Mesenchymal stem cell (in vitro differentiated cells and primary cell): ENCODE results near the gene HAUS8. TPM values are rescaled to one million over a fixed set of nuclear protein-coding genes. Genes with fewer than 3 reads are reported as not detected.

Experiments
- DNase-seq: peaks from one replicate; pipeline ENCODE4 v3.0.0-alpha.2; 2013
- H2AFZ ChIP-seq: one replicate; pipeline ENCODE4 v1.6.1; 2013; ENCODE audit warnings: low read depth, mild to moderate bottlenecking, control low read depth, inconsistent platforms, low read length, moderate library complexity
- H2AK5ac ChIP-seq: 2 replicates; pipeline ENCODE4 v1.6.1; 2013; ENCODE audit warnings: low read length, moderate library complexity, mild to moderate bottlenecking, inconsistent platforms; ENCODE audit not compliant: severe bottlenecking
- H2BK120ac ChIP-seq: one replicate; pipeline ENCODE4 v1.6.1; 2013; ENCODE audit warnings: low read depth, mild to moderate bottlenecking, inconsistent platforms, low read length, moderate library complexity
- H2BK12ac ChIP-seq, 2 experiments: one replicate each; pipeline ENCODE4 v1.6.1; 2013; ENCODE audit warnings: inconsistent platforms in 2 of 2, low read length in 2 of 2, mild to moderate bottlenecking in 2 of 2, moderate library complexity in 2 of 2, control low read depth in 1 of 2
- H2BK15ac ChIP-seq: one replicate; pipeline ENCODE4 v1.6.1; 2013; ENCODE audit warnings: mild to moderate bottlenecking, low read depth, inconsistent platforms; ENCODE audit not compliant: poor library complexity, severe bottlenecking
- H2BK5ac ChIP-seq: 2 replicates; pipeline ENCODE4 v1.6.1; 2013; ENCODE audit warnings: low read depth, mild to moderate bottlenecking, low read length, control low read depth, inconsistent platforms; ENCODE audit not compliant: poor library complexity, severe bottlenecking
- H3K14ac ChIP-seq, 2 experiments: one replicate each; pipeline ENCODE4 v1.6.1; 2013; ENCODE audit warnings: inconsistent platforms in 2 of 2, low read length in 2 of 2, control low read depth in 1 of 2, mild to moderate bottlenecking in 1 of 2, moderate library complexity in 1 of 2
- H3K18ac ChIP-seq, 2 experiments: one replicate each; pipeline ENCODE4 v1.6.1; 2013; ENCODE audit warnings: inconsistent platforms in 2 of 2, low read length in 2 of 2, control low read depth in 1 of 2, low read depth in 1 of 2, mild to moderate bottlenecking in 1 of 2
- H3K23ac ChIP-seq, 2 experiments: one replicate each; pipeline ENCODE4 v1.6.1; 2013; ENCODE audit warnings: inconsistent platforms in 2 of 2, low read length in 2 of 2, mild to moderate bottlenecking in 2 of 2, moderate library complexity in 2 of 2, control low read depth in 1 of 2
- H3K27ac ChIP-seq: 2 replicates; pipeline ENCODE4 v1.5.1; 2013; ENCODE audit warnings: mild to moderate bottlenecking, moderate library complexity, low read length, control low read depth, inconsistent platforms; ENCODE audit not compliant: poor library complexity, severe bottlenecking
- H3K27me3 ChIP-seq, 2 experiments: 2 replicates each; pipeline versions ENCODE4 v1.6.1 to v1.7.0; 2013; ENCODE audit warnings: low read length in 2 of 2, mild to moderate bottlenecking in 2 of 2, moderate library complexity in 2 of 2, control low read depth in 1 of 2, inconsistent platforms in 1 of 2; ENCODE audit not compliant: control insufficient read depth in 1 of 2, insufficient read depth in 1 of 2
- H3K36me3 ChIP-seq, 2 experiments: 2 replicates each; pipeline versions ENCODE4 v1.6.1 to v1.7.0; 2013; ENCODE audit warnings: low read length in 2 of 2, control low read depth in 1 of 2, inconsistent platforms in 1 of 2, low read depth in 1 of 2, mild to moderate bottlenecking in 1 of 2; ENCODE audit not compliant: insufficient read depth in 2 of 2, control insufficient read depth in 1 of 2
- H3K4ac ChIP-seq, 2 experiments: one replicate each; pipeline ENCODE4 v1.6.1; 2013; ENCODE audit warnings: inconsistent platforms in 2 of 2, low read length in 2 of 2, mild to moderate bottlenecking in 2 of 2, moderate library complexity in 2 of 2, control low read depth in 1 of 2, low read depth in 1 of 2
- H3K4me1 ChIP-seq: 2 replicates; pipeline ENCODE4 v1.6.1; 2013; ENCODE audit warnings: low read depth, low read length, control low read depth; ENCODE audit not compliant: control insufficient read depth, insufficient read depth
- H3K4me2 ChIP-seq: 2 replicates; pipeline ENCODE4 v1.6.1; 2013; ENCODE audit warnings: low read length, mild to moderate bottlenecking, inconsistent platforms; ENCODE audit not compliant: poor library complexity, severe bottlenecking
- H3K4me3 ChIP-seq, 2 experiments: 2 replicates each; pipeline versions ENCODE4 v1.5.1 to v1.7.0; 2013; ENCODE audit warnings: low read length in 2 of 2, mild to moderate bottlenecking in 2 of 2, control low read depth in 1 of 2, low read depth in 1 of 2; ENCODE audit not compliant: insufficient read depth in 1 of 2
- H3K79me1 ChIP-seq: replicated peaks from 2 replicates; pipeline ENCODE4 v1.6.1; 2013; ENCODE audit warnings: mild to moderate bottlenecking, control low read depth, low read length, inconsistent platforms; ENCODE audit not compliant: poor library complexity, severe bottlenecking
- H3K9ac ChIP-seq: 2 replicates; pipeline ENCODE4 v1.7.0; 2013; ENCODE audit warnings: mild to moderate bottlenecking, low read length, moderate library complexity
- H3K9me3 ChIP-seq: 2 replicates; pipeline ENCODE4 v1.7.0; 2013; ENCODE audit warnings: mild to moderate bottlenecking, low read length; ENCODE audit not compliant: control insufficient read depth
- H4K8ac ChIP-seq: one replicate; pipeline ENCODE4 v1.6.1; 2013; ENCODE audit warnings: inconsistent platforms, mild to moderate bottlenecking, low read length, moderate library complexity
- H4K91ac ChIP-seq: one replicate; pipeline ENCODE4 v1.6.1; 2013; ENCODE audit warnings: mild to moderate bottlenecking, low read length, inconsistent platforms
- WGBS: methylation state at CpG from one replicate; pipeline ENCODE4 v1.1.7; 2013; ENCODE audit warnings: mixed read lengths; 5-methylcytosine and 5-hydroxymethylcytosine counted together
- polyA plus RNA-seq, 2 experiments: library from polyadenylated mRNA; stranded (reverse); fragments of 200-250 nt; gene quantifications; one replicate each; pipeline ENCODE4 v1.2.3, GENCODE V29; 2013

Gene HAUS8
- polyA plus RNA-seq (2013, experiment 1 of 2): 5.1 TPM
- 6.6 TPM for polyA plus RNA-seq (2013, experiment 2 of 2)

DNA sequence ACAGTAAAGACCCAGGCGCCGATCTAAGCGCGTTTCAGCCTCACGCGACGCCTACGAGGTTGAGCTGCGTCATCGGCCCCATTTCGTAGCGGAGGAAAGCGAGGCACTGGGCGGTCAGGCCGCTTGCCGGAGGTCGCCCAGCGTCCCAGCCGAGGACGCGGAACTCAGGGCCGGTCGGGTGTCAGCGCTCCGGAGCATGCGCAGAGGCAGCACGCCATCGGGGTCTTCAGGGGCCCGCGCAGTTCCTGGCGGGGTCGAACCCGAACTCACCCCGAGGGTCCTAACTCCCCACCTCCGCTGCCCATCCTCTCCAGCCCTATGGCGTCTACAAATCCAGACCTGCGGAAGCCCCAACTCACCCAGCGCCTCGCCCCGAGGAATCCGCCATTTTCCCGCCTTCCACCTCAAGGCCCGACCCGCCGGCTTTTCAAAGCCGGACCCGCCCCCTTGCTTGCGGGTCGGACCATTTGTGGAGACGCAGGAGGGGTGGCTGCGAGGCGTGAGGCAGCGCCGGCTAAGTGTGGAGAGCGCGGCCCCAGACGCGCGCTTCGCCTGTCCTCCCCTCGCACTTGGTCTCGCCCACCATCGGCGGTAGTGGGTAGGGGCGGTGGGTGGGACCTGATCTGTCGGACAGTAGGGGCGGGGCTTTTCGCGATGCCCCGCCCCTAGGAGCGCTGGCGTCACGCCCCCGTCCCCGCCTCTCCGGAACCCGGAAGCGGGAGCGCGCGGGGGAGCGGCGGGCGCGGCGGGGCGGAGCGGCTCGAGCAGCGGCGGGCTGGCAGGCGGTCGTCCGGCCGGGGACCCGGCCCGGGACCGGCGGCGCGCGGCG lies at the start of gene HAUS8, which contains the start of gene MYO9B:
Gene HAUS8 (minus strand): TSS at position 418 of the 829 bp plus-strand sequence. CDS start 30 bp downstream, at position 388.
Gene MYO9B (plus strand): TSS at position 743 of the 829 bp plus-strand sequence. CDS start 25,941 bp downstream, outside the sequence.
- Histone ChIP-seq H3K4me2 (peak within 1 kb of the TSS; percentile 77), H3K9me3 (no peaks in the 10 kb centered on the region), H3K4ac (peak within 1 kb of the TSS; percentile 49 to 99), H3K4me1 (peaks cover 28% of the 10 kb centered on the region), H2AK5ac (no peak within 1 kb of the TSS), H3K18ac (peak within 1 kb of the TSS; percentile 93 to 99), H3K9ac (peak within 1 kb of the TSS; percentile 97), H4K8ac (peak within 1 kb of the TSS; percentile 96), H3K27me3 (no peaks in the 10 kb centered on the region), H3K14ac (peak within 1 kb of the TSS in 1 of 2 experiments; percentile 99), H2BK120ac (peak within 1 kb of the TSS; percentile 55), H3K27ac (peak within 1 kb of the TSS; percentile 19), H3K23ac (peak within 1 kb of the TSS in 1 of 2 experiments; percentile 96), H3K36me3 (peaks cover 9 to 13% of the 10 kb centered on the region in 2 experiments), H2BK15ac (peak within 1 kb of the TSS; percentile 99), H2BK5ac (no peak within 1 kb of the TSS), H4K91ac (peak within 1 kb of the TSS; percentile 85), H2AFZ (peak within 1 kb of the TSS; percentile 62), H3K4me3 (peak within 1 kb of the TSS; percentile 98 to 99), H2BK12ac (peak within 1 kb of the TSS; percentile 30 to 68), H3K79me1 (peaks cover 22% of the 10 kb centered on the region)
- DNase-seq: peak; percentile 99
- under 1% methylated on average over 92 of the region's 103 CpGs for WGBS

- H3K9ac ChIP-seq: no peak overlapping the region
- no peak overlapping the region for H2BK12ac ChIP-seq
- no peak for DNase-seq
- H3K14ac ChIP-seq: no peak overlapping the region
- H2BK120ac ChIP-seq: no peak overlapping the region
- no peak overlapping the region for H4K91ac ChIP-seq
- no peak overlapping the region for H3K4me2 ChIP-seq
- H2AFZ ChIP-seq: no peak overlapping the region
- no peak overlapping the region for H2AK5ac ChIP-seq
- peaks cover 37 to 40% of the 10 kb centered on the region in 2 experiments for H3K36me3 ChIP-seq
- no peak overlapping the region for H3K18ac ChIP-seq
- no peak overlapping the region for H2BK5ac ChIP-seq
- H3K4ac ChIP-seq: no peak overlapping the region
- no peak overlapping the region for H3K23ac ChIP-seq
- H3K27ac ChIP-seq: no peak overlapping the region
- no peak overlapping the region for H4K8ac ChIP-seq
- peaks cover 15% of the 10 kb centered on the region for H3K4me1 ChIP-seq
- H3K9me3 ChIP-seq: no peaks in the 10 kb centered on the region
- peaks cover 49% of the 10 kb centered on the region for H3K79me1 ChIP-seq
- WGBS: 100% methylated on average over 1 of the region's 1 CpG
- H3K4me3 ChIP-seq: no peak overlapping the region
- no peak overlapping the region for H2BK15ac ChIP-seq
- H3K27me3 ChIP-seq: no peaks in the 10 kb centered on the region
Observed at GRCh38 chr19:17124025-17124424, 48.8 kb upstream of the HAUS8 start.

DNA sequence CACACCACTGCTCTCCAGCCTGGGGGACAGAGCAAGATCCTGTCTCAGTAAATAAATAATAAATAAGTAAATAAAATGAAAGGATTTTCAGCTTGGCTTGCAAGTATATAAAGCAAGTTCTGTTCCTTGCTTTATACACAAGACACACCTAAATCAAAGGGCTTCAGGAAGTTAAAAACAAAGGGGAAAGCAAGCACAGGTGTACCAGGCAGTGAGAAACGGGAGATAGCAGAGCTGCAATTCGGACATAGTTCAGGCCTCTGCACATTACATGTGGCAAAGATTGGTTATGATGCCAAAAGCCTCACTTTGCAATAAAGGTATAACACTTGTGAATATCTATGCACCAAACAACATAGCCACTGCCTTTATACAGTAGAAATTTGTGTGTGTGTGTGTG lies 47.8 kb upstream of the HAUS8 start:
- H3K36me3 ChIP-seq: peaks cover 31 to 34% of the 10 kb centered on the region in 2 experiments
- H3K27ac ChIP-seq: no peak overlapping the region
- no peaks in the 10 kb centered on the region for H3K27me3 ChIP-seq
- 100% methylated on average over 2 of the region's 2 CpGs for WGBS
- H2BK12ac ChIP-seq: no peak overlapping the region
- no peak overlapping the region for H2AFZ ChIP-seq
- no peak overlapping the region for H2AK5ac ChIP-seq
- no peak overlapping the region for H3K14ac ChIP-seq
- H3K79me1 ChIP-seq: peaks cover 48% of the 10 kb centered on the region
- H3K9me3 ChIP-seq: no peaks in the 10 kb centered on the region
- no peak overlapping the region for H3K4me3 ChIP-seq
- H4K8ac ChIP-seq: no peak overlapping the region
- no peak overlapping the region for H3K23ac ChIP-seq
- H3K4me1 ChIP-seq: peaks cover 17% of the 10 kb centered on the region
- H4K91ac ChIP-seq: no peak overlapping the region
- no peak for DNase-seq
- no peak overlapping the region for H3K18ac ChIP-seq
- no peak overlapping the region for H3K4me2 ChIP-seq
- no peak overlapping the region for H2BK5ac ChIP-seq
- no peak overlapping the region for H2BK15ac ChIP-seq
- H3K4ac ChIP-seq: no peak overlapping the region
- no peak overlapping the region for H3K9ac ChIP-seq
- H2BK120ac ChIP-seq: no peak overlapping the region

DNA sequence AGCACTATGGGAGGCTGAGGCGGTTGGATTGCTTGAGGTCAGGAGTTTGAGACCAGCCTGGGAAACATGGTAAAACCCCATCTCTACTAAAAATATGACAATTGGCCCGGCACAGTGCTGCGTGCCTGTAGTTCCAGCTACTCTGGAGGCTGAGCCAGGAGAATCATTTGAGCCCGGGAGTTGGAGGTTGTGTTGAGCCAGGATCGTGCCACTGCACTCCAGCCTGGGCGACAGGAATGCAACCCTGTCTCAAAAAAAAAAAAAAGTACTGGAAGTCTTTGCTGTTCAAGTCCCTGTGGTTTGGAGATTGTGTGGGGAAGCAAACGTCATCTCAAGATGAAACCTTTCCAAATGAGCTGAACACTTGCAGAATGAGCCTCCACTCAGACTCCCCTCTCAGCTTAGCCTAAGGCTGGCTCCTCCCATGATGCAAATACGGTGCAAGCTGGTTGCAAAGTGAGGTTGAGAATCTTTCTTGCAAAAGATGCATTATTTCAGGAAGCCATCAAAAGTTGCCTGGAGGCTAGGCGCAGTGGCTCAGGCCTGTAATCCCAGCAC lies 46.6 kb upstream of the HAUS8 start:
- Histone ChIP-seq H3K4me2 (no peak overlapping the region), H3K9ac (no peak overlapping the region), H3K14ac (no peak overlapping the region), H3K4me3 (no peak overlapping the region), H2BK12ac (no peak overlapping the region), H2BK5ac (no peak overlapping the region), H3K4ac (no peak overlapping the region), H3K27me3 (no peaks in the 10 kb centered on the region), H3K18ac (no peak overlapping the region), H3K4me1 (peaks cover 21% of the 10 kb centered on the region), H2AK5ac (no peak overlapping the region), H3K36me3 (peaks cover 30 to 32% of the 10 kb centered on the region in 2 experiments), H3K27ac (no peak overlapping the region), H3K23ac (no peak overlapping the region), H3K9me3 (no peaks in the 10 kb centered on the region), H4K91ac (no peak overlapping the region), H2AFZ (no peak overlapping the region), H2BK120ac (no peak overlapping the region), H3K79me1 (peaks cover 46% of the 10 kb centered on the region), H4K8ac (no peak overlapping the region), H2BK15ac (no peak overlapping the region)
- peak; percentile 41 for DNase-seq
- WGBS: 98% methylated on average over 7 of the region's 9 CpGs
